GM10266 (cell line): ENCODE measurements around the gene CTTN.

Experiments
- DNase-seq: peaks from one replicate; pipeline ENCODE4 v3.0.0; 2012; ENCODE audit errors: extremely low spot score
- TF ChIP-seq, protein P1 (sequence below): IDR thresholded peaks from 2 replicates; pipeline ENCODE4 v1.5.1; 2012; ENCODE audit warnings: mild to moderate bottlenecking, low read depth; ENCODE audit not compliant: control insufficient read depth, insufficient read depth; ENCODE audit errors: missing control alignments

CTTN gene

DNA sequence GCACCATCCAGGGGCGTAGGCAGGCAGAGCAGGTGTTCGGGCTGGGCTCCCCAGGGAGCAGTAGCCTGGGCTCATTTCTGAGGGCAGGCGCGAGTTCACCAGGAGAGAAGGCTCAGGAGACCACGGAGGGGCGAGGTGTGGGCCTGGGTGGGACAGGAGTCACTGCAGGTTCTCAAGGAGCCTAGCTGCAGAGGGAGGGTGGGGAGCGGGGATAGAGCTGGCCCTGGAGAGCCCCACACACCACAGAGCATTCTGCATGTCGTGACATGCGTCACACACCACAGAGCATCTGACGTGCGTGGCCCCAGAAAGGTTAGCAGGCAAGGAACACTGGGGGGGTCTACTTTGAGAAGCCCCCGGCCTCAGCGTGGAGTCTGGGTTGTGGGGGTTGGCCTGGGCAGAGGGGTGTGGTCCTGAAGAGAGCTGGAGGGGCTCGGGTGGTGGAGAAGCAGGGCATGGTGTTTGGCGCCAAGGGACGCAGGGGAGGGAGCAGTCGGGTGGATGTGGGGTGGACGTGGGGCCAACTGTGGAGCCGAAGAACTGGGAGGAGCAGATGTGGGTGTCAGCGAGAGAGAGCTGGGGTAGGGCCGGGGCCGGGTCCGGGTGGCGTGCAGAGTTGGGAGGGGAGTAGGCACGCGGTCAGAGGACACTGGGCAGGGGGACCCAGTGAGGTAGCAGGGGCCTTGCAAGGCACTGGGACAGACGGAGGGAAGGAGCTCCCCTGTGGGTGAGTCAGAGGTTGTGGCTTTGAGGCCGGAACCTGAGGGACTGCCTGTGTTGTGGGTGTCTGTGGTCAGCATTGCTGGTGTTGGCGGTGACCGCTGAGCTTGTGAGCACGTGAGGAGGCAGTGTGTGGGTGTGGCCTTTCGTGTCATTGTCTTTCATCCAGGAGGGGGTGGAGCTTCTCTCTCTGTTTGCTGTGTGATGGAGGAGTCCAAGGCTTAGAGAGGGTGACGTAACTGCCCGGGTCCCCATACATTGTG is 25.5 kb downstream of the CTTN start:
- peak; percentile 43 for DNase-seq
- TF ChIP-seq, protein P1, sequence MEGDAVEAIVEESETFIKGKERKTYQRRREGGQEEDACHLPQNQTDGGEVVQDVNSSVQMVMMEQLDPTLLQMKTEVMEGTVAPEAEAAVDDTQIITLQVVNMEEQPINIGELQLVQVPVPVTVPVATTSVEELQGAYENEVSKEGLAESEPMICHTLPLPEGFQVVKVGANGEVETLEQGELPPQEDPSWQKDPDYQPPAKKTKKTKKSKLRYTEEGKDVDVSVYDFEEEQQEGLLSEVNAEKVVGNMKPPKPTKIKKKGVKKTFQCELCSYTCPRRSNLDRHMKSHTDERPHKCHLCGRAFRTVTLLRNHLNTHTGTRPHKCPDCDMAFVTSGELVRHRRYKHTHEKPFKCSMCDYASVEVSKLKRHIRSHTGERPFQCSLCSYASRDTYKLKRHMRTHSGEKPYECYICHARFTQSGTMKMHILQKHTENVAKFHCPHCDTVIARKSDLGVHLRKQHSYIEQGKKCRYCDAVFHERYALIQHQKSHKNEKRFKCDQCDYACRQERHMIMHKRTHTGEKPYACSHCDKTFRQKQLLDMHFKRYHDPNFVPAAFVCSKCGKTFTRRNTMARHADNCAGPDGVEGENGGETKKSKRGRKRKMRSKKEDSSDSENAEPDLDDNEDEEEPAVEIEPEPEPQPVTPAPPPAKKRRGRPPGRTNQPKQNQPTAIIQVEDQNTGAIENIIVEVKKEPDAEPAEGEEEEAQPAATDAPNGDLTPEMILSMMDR, result no peak

DNA sequence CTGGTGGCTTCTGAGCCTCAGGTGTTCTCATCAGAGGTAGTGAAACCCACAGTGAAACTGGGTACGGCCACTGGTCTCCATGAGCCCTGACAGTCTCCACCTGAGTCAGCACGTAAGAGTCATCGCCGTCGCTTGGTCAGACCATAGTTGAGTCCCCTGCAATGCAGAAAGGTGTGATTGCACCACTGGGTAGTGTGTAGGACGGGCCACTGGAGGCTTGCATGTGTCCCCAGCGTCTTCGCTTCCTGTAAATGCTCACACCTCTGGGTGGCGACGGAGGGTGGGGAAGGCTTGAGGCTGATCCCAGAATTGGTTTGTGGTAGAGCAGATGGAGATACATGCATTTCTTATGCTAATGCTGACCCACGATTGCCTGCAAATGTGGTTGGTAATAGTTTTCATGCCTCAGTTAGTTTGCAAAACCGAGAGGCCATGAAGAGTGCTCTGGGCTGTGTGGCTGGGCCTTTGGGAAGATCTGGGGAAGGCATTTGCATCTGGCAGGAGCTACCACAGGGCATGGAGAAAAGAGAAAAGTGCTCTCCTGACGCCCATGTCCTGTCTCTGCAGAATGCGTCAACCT is 26.5 kb downstream of the CTTN start:
- DNase-seq, result no peak
- TF ChIP-seq, protein P1, result no peak

DNA sequence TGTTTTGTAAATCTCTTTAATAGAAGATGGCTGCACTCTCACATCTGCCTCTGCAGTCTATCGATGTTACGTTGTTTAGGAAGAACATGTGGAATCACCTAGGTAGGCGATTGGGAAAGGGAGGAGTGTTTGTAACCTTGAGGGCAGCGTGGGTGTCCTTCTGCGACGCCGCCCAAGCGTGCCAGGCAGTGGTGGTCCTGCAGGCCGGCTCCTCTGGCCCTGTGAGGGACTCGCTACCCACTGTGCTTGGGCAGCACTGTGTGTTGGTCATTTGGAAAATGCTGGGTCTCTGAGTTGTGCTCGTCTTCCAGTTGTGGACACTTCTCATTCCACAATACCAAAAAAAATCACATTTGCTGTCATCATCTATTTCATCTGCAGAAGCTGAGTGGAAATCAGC is 29.1 kb downstream of the CTTN start:
- TF ChIP-seq, protein P1, result no peak

DNA sequence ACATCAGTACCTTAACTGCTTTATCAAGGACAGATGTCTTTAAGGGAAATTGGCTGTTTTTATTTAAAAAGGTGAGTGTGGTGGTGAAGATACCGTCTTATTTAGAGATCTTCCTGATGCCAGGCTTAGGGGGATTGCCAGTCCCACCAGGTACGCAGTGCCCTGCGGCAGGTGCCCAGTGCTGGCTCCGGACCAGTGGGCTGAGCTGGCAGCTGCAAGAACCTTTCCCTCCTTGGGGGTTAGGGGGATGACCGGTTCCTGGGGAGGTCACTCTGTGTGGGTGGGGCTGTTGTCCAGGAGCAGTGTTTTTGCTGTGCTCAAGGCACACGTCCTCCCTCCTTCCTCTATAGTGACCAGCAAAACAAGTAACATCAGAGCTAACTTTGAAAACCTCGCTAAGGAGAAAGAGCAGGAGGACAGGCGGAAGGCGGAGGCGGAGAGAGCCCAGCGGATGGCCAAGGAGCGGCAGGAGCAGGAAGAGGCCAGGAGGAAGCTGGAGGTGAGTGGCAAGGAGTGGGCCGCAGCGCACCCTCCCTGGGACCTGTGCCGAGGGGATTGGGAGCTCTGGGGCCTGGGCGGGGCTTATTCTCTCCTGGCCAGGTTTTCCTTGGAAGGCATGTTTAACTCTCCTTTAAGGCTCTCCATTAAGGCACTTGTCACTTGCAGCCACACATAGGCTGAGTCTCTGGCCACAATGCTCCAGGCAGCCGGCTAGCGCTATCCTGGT is 30.5 kb downstream of the CTTN start:
- TF ChIP-seq, protein P1, result no peak
- DNase-seq, result no peak

More for the DNA sequence above, 29.1 kb downstream of the CTTN start:
- no peak for DNase-seq

DNA sequence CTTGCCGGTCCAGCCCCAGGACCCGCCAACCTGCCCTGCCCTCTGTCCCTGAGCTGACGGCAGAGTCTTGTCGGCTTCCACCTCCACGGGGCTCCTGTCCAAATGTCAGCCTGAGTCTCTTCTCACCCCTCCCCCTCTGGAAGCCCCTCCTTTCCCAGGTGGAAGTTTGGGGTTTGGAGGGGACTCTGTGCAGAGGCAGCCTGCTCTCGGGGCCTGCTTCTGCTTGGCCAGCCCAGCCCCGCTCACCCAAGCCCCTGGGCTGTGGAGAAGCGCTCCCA is 31.0 kb downstream of the CTTN start:
- no peak for DNase-seq
- TF ChIP-seq, protein P1, result no peak

DNA sequence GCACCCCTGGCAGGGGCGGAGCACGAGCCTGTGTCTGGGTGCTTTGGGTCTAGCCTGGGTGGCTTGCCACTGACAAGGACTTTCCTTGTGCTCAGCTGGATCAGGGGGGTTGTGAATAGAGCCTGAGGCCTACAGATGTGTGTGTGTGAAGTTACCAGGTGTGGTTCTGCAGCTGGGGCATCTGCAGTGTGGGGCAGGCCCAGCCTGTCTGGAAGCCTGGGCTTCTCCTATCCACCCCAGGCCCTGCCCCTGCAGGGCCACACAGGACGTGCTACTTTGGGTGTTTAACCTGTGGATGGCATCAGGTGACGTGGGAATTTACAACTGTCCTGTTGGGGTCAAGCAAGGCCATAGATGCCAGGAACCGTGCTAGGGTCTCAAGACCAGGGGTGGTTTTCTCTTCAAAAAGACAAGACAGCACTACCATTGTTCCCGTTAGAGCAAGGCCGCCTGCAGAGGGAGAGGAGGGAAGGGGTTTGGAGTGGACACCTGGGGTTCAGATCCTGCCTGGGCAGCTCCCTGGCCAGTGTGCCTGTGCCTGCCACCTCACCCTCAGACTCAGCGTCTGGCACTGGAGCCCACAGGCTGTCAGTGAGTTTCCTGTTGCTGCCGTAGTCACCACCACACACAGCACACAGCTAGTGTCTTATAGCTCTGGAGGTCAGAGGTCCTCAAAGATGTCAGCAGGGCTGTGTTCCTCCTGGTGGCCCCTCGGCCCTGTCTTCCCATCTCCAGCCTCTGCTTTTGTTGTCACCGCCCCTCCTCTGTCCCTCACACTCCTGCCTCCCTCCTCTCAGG is 31.6 kb downstream of the CTTN start:
- TF ChIP-seq, protein P1, result no peak
- no peak for DNase-seq
